NCI-H1436 (cell line): ENCODE data around the gene MEGF10.

ENCODE experiments used
- DNase-seq: peaks from one replicate; lab custom pipeline; 2025; lab: John Stamatoyannopoulos, UW

The MEGF10 gene

DNA sequence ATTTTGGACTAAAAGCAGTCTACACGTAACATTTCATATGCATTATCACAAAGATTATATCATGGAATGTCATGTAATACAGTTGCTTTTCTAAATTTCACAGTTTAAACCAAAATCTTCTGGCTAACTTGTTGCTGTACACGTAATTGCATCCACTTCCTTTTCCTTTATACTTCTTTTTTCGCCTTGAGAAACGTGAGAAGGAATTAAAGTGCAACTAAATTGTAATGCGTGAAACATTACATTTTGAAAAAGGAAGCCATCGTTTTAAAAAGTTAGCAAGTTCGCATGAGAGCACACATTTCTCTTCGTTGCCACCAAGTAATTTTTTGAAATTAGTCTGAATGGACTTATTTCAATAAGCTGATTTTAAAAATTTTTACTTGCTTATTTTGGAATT, 80.0 kb downstream of the MEGF10 start:
- DNase-seq, result no peak

GRCh38 chr5:127373858-127374491, 83.4 kb downstream of the MEGF10 start:
- DNase-seq, result no peak

DNA sequence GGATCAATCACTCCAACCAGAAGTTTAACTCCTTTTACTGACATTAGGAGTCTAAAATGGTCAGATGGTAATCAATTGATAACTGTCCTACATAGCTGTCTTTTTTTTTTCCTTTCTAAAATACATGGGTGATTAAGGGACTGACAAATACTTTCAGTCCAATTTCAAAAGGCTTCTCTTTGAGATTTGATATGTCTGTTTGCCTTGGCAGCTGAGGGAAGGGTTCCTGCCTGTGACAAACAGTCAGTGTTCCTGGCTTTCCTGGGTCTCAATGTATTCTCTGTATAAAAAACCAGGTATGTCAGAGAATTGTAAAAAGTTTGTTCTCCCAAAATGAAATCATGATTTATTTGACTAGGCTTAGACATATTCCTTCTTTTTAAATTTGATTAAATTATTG, 84.5 kb downstream of the MEGF10 start:
- no peak for DNase-seq

DNA sequence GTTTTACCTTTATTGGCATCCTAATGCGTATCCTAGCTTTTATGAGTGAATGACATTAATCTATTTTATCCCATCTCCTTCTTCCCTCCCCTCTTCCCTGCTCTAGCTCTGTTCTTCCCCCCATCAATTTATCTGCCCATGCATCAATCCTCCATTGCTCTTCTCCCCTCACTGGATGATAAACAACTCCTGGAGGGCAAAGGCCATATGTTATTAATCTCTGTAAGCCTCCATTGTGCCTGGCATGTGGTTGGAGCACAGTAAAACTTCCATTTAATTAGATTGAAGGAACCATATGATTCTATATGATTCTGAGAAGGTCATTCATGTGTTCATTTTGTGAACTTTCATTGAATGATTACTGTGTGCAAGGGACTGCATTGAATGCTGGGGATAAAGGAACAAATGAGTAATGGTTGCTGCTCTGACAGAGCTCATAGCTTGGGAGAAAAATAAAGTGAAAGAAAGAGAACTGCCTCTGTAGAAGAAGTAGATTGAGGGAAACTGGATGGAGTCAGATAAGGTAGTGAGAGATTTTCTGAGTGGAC, 85.0 kb downstream of the MEGF10 start:
- DNase-seq, result no peak

DNA sequence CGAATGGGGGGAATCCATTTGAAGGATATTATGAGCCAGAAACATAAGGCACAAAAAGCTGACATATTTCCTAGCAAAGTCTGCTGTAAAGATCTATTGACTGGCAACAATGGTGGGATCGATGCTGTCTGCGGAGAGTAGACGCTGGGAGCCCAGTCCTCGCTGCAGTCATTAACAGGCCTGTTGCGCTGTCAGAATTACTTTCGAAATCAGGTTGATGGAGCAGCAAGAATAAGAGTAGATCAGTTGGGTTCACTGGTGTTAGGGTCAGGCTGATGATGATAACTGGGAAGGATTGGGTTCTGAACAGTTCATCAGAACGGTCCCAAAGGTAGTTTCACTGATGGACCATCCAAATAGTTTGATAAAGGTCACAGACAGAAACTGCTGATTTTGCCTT, 87.1 kb downstream of the MEGF10 start:
- no peak for DNase-seq

DNA sequence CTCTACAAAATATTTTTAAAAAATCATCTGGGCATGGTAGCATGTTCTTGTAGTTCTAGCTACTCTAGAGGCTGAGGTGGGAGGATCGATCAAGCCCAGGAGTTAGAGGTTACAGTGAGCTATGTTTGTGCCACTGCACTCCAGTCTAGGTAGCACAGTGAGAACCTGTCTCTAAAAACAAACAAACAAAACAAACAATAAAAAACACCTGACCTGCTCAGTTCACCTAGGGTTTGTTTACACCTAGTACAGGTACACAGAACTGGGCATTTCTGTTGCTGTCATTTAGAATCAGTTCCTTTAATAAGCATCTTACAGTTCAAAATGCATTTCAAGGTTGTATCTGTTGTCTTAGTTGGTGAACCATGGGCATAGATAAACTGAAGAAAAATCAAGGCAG, 95.3 kb downstream of the MEGF10 start:
- no peak for DNase-seq

DNA sequence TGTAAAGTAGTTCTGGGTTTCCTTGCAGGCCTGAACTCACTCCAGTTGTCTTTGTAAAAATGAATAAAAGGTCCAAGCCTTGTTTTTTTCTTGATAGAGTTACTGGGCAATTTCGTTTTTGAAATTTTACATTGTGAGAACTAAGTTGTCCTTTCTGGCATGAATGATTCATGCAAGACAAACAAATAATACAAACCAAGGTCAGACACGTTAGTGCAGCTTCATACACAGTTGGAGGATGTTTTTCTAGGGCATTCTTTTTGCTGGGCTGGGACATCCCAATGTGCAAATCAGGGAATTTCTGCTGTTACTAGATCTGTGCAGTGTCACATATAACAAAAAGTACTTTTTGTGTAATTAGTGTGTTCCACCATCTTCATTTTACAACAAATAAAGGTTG, 96.0 kb downstream of the MEGF10 start:
- DNase-seq, result no peak

- no peak for DNase-seq
Measured at GRCh38 chr5:127389601-127390000, 99.0 kb downstream of the MEGF10 start.

DNA sequence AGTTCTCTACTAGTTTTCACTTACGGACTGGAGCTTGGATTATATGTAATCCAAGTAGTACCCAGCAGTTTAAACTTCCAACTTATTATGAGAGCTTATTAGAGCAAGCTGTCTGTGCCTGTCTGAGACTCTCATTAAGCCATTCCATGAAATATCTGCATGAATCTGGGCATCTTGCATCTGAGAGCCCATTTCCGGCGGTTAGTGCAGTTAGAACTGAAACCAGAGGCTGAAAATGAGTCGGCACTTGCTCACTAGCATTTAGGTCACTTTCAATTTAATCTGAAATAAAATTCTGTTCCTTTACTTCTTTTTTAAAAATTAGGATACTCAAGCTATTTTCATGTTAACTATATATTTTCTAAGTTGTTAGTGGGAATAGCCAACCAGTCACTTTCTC, 102.2 kb downstream of the MEGF10 start:
- no peak for DNase-seq

DNA sequence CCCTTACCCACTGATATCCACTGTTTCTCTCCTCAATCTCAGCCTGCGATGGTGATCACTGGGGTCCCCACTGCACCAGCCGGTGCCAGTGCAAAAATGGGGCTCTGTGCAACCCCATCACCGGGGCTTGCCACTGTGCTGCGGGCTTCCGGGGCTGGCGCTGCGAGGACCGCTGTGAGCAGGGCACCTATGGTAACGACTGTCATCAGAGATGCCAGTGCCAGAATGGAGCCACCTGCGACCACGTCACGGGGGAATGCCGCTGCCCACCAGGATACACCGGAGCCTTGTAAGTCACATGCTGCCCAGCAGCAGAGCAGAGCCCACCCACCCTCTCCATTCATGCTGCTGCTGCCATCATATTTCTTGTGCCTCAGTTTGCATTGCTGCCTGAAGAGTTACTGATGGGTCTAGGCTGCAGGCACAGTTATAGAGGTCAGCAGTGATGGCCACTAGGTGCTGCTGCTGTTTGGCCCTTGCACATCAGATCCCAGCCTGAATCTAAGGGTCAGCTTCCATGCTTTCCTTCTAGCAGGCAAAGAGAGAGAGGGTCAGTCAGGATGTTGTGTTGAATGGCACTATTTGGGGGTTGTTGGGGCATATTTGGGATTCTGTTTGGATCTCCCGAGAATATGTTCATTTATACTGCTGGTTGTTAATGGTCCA, 106.0 kb downstream of the MEGF10 start:
- no peak for DNase-seq

DNA sequence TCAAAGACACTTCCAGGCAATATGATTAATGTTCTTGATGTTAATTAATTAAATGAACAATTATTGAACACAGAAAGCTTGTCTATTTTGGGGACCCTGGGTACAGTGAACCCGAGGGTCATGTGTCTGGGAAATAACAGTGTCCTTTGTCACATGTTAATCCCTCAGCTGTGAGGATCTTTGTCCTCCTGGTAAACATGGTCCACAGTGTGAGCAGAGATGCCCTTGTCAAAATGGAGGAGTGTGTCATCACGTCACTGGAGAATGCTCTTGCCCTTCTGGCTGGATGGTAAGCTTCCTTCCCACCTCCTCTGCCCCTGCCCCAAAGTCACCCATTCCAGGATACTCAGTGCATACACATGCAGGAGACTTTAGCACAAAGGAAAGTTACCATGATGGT, 107.9 kb downstream of the MEGF10 start:
- DNase-seq, result no peak

DNA sequence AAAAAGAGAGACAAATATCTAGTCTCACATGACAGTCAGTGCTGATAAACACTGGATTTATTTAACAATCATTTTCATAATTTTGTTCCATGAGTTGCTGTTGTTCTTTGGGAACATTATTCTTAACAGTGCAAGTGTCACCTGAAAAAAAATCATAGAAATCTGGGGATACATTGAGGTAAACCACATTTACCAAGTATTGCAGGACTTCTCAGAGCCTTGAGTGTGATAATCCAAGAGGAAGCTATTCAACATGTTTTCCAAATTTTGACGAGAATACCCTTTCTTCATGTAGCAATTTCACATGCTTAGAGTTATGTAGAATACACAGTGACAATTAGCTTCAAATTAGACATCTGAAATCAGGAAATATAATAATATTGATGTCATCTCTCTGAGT, 108.5 kb downstream of the MEGF10 start:
- no peak for DNase-seq

DNA sequence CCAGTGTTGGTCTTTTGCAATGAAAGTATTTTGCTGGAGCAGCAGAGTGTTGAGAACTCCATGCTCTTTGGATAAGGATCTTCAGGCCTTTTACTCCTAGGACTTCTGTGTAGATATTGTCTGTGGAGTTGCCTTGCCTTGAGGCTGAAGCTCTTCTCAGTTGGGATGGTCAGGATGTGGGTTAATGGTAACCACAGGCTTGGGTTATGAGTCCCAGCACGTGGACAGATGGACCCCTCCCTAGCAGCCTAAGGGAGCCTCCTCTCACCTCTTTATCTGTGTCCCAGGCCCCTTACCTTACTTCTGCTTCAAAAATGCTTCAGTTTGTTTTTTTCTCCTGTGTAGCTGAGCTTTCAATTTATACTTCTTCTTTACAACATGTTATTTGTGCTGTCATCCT, 109.9 kb downstream of the MEGF10 start:
- no peak for DNase-seq

- DNase-seq, result no peak
Measured at GRCh38 chr5:127400946-127401670, 110.5 kb downstream of the MEGF10 start.

GRCh38 chr5:127402361-127402760, 111.8 kb downstream of the MEGF10 start:
- DNase-seq, result no peak

DNA sequence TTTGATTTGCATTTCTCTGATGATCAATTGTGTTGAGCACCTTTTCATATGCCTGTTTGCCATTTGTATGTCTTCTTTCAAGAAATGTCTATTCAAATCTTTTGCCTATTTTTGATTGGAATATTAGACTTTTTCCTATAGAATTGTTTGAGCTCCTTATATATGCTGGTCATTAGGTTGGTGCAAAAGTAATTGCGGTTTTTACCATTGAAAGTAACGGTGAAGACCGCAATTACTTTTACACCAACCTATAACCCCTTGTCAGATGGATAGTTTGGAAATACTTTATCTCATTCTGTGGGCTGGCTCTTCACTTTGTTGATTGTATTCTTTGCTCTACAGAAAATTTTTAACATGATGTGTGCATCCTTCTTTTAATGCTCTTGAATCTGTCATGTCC, 113.6 kb downstream of the MEGF10 start:
- no peak for DNase-seq

DNA sequence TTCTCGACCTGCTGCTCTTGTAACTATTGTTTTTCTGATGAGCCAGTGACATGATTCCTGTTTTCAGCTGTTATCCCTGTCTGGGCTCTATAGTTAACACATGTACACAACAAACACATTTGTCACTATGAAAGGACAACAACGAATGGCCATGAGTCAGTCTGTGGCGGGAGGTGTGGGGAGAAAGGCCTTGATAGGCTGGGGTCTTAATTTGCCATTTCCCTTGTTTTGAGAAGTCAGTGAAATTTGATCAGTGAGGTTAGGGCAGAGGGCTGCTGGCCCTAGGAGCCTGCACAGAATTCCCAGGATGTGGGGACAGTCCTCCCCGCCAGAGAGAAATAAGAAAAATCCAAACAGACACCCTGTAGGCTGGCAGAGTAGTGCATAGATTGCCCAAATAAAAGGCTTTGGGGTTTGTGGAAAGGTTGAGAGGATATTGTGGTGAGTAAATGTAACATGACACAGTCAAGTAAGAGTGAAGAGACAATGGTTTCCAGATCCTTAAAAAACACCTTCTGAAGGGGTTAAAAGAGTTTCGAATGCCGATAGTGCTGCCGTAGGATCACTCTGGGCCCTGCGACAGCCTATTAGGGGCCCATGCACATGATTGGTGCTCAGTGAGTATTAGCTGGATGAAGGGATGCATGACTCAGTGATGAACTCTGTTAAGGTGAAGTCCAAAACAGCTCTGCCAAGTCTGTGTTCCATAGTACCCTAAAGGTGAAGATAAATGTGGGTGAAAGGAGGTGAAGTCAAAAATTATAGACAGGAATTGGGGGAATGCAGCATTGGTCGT, 115.9 kb downstream of the MEGF10 start:
- no peak for DNase-seq

- no peak for DNase-seq
Measured at GRCh38 chr5:127409246-127409917, 118.8 kb downstream of the MEGF10 start.

DNA sequence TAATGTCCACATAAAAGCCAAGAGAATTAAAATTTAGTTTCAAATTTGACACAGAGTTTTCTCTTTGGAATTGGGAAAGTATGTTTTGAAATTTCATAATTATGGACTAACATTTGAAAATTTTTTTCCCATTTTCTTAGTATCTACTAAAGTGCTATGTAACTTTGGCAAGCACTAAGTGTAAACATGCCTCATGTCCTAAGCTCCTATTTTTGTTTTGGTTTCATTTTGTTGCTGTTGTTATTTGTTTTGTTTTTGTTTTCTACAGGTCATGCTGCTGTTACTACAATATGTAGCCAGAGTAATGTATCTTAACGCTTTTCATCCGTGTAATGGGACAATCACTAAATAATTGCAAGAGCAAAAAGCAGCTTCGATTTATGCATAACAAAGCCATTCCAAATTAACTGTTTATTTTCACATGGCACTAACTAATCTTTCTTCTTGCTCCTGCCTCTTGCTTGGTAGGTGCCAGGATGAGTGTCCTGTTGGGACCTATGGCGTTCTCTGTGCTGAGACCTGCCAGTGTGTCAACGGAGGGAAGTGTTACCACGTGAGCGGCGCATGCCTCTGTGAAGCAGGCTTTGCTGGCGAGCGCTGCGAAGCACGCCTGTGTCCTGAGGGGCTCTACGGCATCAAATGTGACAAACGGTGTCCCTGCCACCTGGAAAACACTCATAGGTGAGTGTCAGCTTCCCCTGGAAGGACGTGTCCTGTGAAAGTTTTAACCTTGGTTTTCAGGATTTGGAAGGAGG, 119.5 kb downstream of the MEGF10 start:
- no peak for DNase-seq

DNA sequence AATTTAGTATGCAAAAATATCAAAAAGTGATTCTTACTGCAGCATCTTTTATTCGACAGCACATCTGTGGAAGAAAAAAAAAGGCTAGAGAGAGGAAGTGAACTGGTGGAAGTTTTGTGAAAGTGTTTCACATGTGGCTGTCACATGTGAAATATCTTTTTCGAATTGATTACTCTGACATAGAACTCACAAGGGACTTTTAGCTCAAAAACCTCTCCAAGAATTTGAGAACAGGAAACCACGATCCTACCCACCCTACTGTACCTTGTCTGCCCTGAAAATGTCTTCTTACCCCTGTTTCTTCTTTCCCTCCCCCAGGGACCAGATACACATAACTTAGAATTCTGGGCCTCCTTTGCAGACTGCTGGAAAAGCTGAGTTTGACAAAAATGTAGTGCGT, 120.4 kb downstream of the MEGF10 start:
- no peak for DNase-seq

DNA sequence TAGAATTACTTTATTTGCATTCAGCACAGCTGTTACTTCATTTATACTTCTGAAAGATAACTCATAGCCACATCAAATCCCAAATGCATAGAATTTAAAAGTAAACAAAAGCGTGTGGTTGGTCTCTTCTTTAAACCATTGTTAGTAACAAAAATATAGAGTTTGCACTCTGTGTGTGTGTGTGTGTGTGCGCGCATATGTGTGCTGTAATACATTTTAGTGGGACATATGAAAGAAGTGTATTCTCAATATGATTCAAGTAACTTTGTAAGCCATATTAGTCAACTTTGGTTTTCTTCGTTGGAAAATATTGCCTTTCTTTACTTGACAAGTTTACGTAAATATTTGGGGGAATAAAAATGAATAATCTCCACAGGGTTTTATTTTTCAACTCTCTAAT, 120.8 kb downstream of the MEGF10 start:
- DNase-seq, result no peak
